ENCODE measurements around the gene SLC16A12.

The SLC16A12 gene

GRCh38 chr10:89474452-89474851 is 60.9 kb downstream of the SLC16A12 start:
- Histone ChIP-seq H3K4me1 (ENCODE audit: control insufficient read depth, insufficient read depth, low read length) (no peaks in the 10 kb centered on the region; the same call in 1 of the 2 replicates), H3K27ac (ENCODE audit: extremely low read depth, low read depth, low read length) (no peak overlapping the region), H3K4me3 (ENCODE audit: low read depth, low read length) (no peak overlapping the region), H3K9me3 (ENCODE audit: control insufficient read depth, insufficient read depth, low read depth, low read length) (no peaks in the 10 kb centered on the region), H3K36me3 (ENCODE audit: control insufficient read depth in 2 of 2, insufficient read depth in 1 of 2, low read length in 2 of 2) (no peaks in the 10 kb centered on the region)
- no peak for TF ChIP-seq ZNF585B (tag by site-specific recombination; IDR thresholded peaks at IDR 0.05)
- TF ChIP-seq KLF1 (tag by site-specific recombination; IDR thresholded peaks at IDR 0.05): no peak
- no peak for TF ChIP-seq GFI1B (tag by site-specific recombination; IDR thresholded peaks at IDR 0.05)
- no peak for TF ChIP-seq TCF7L2 (IDR thresholded peaks at IDR 0.05; ENCODE audit: borderline replicate concordance, low read depth, low read length)
- no peak for TF ChIP-seq ZNF311 (tag by site-specific recombination; IDR thresholded peaks at IDR 0.05; ENCODE audit: borderline replicate concordance)
- TF ChIP-seq ZNF169 (tag by site-specific recombination; IDR thresholded peaks at IDR 0.05): no peak
- TF ChIP-seq ZFP37 (tag by site-specific recombination; IDR thresholded peaks at IDR 0.05): no peak
- no peak for TF ChIP-seq TSHZ1 (tag by site-specific recombination; IDR thresholded peaks at IDR 0.05; ENCODE audit: borderline replicate concordance)
- no peak for TF ChIP-seq ZBTB8A (tag by site-specific recombination; IDR thresholded peaks at IDR 0.05)
- TF ChIP-seq ZNF16 (tag by site-specific recombination; IDR thresholded peaks at IDR 0.05; ENCODE audit: low read depth): no peak
- TF ChIP-seq ZNF785 (tag by site-specific recombination; IDR thresholded peaks at IDR 0.05): no peak
- TF ChIP-seq ELK4 (IDR thresholded peaks at IDR 0.05; ENCODE audit: borderline replicate concordance, low read depth, low read length): no peak
- TF ChIP-seq GLI2 (tag by site-specific recombination; IDR thresholded peaks at IDR 0.05; ENCODE audit: borderline replicate concordance, low read depth): no peak
- TF ChIP-seq BCL11A (tag by site-specific recombination; IDR thresholded peaks at IDR 0.05; ENCODE audit: low read depth): no peak
- TF ChIP-seq ZNF488 (tag by site-specific recombination; IDR thresholded peaks at IDR 0.05): no peak
- no peak for TF ChIP-seq ZNF221 (tag by site-specific recombination; IDR thresholded peaks at IDR 0.05; ENCODE audit: borderline replicate concordance)
- ChIA-PET POLR2A (no interaction called here), CTCF (no interaction called here)

GRCh38 chr10:89471110-89471809 is 64.1 kb downstream of the SLC16A12 start:
- no peaks in the 10 kb centered on the region for H3K9me3 ChIP-seq (ENCODE audit: control insufficient read depth, insufficient read depth, low read depth, low read length)
- no peaks in the 10 kb centered on the region; the same call in 1 of the 2 replicates for H3K4me1 ChIP-seq (ENCODE audit: control insufficient read depth, insufficient read depth, low read length)
- H3K27ac ChIP-seq (ENCODE audit: extremely low read depth, low read depth, low read length): no peak overlapping the region
- CTCF ChIA-PET: no interaction called here
- POLR2A ChIA-PET: interaction anchor here (0.7 kb wide), 1 partner anchor 31 kb away, joined by 3 read pairs; no protein-coding TSS in a partner anchor
- H3K36me3 ChIP-seq (ENCODE audit: control insufficient read depth in 2 of 2, insufficient read depth in 1 of 2, low read length in 2 of 2): no peaks in the 10 kb centered on the region
- no peak overlapping the region for H3K4me3 ChIP-seq (ENCODE audit: low read depth, low read length)
- TF ChIP-seq ZNF280C (tag by site-specific recombination; IDR thresholded peaks at IDR 0.05): no peak
- no peak for TF ChIP-seq ZNF626 (tag by site-specific recombination; IDR thresholded peaks at IDR 0.05)
- no peak for TF ChIP-seq ZNF571 (tag by site-specific recombination; IDR thresholded peaks at IDR 0.05)
- TF ChIP-seq ZBTB21 (tag by site-specific recombination; IDR thresholded peaks at IDR 0.05): no peak
- TF ChIP-seq ZBTB26 (tag by site-specific recombination; optimal IDR thresholded peaks at IDR 0.05): no peak
- no peak for TF ChIP-seq ZNF148 (tag by site-specific recombination; IDR thresholded peaks at IDR 0.05; ENCODE audit: borderline replicate concordance)
- no peak for TF ChIP-seq MEIS1 (CRISPR knock-in tag; IDR thresholded peaks at IDR 0.05; ENCODE audit: borderline replicate concordance)
- TF ChIP-seq ZNF433 (tag by site-specific recombination; IDR thresholded peaks at IDR 0.05; ENCODE audit: low read depth): no peak
